Muscle layer of duodenum (tissue), 2 donors: Measurements from ENCODE around the gene PARP1.

Experiments
- H3K27ac ChIP-seq: one replicate; pipeline ENCODE4 v1.7.0; 2013; ENCODE audit warnings: mild to moderate bottlenecking, low read length
- H3K27me3 ChIP-seq: one replicate; pipeline ENCODE4 v1.7.0; 2013; ENCODE audit warnings: low read depth, mild to moderate bottlenecking, control low read depth, low read length
- H3K36me3 ChIP-seq, 2 donors: one replicate each; pipeline ENCODE4 v1.7.0; 2013; ENCODE audit warnings: low read length in 2 of 2, control low read depth in 1 of 2, mild to moderate bottlenecking in 1 of 2; ENCODE audit not compliant: insufficient read depth in 2 of 2, control insufficient read depth in 1 of 2
- H3K4me1 ChIP-seq, 2 donors: one replicate each; pipeline ENCODE4 v1.7.0; 2013; ENCODE audit warnings: low read length in 2 of 2, mild to moderate bottlenecking in 2 of 2, control low read depth in 1 of 2, moderate library complexity in 1 of 2; ENCODE audit not compliant: insufficient read depth in 2 of 2, control insufficient read depth in 1 of 2
- H3K4me3 ChIP-seq, 2 donors: one replicate each; pipeline ENCODE4 v1.7.0; 2013; ENCODE audit warnings: low read length in 2 of 2, low read depth in 1 of 2, mild to moderate bottlenecking in 1 of 2
- H3K9me3 ChIP-seq, 2 donors: one replicate each; pipeline ENCODE4 v1.7.0; 2013; ENCODE audit warnings: low read length in 2 of 2, control low read depth in 1 of 2, mild to moderate bottlenecking in 1 of 2; ENCODE audit not compliant: control insufficient read depth in 1 of 2
- donor health status: healthy.

The PARP1 gene

DNA sequence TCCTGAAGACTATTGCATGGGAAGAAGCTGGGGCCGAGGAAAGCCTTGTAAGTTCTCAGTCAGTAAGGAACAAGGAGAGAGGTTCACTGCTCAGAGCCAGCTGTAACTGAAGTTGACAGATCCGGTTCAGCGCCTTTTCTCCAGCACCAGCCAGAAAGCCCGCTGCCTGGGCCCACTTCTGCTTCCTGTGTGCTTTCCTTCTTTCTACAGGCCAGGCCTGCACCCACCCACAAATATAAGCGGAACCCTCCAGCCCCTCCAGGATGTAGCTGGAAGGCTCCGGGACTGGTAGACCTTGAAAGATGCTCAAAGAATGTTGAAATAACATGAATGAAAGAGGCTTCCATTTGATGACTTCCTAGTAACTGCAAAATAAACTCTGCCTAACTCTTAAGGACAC, 38.8 kb downstream of the PARP1 start:
- H3K9me3 ChIP-seq, result no peaks in the 10 kb centered on the region
- H3K27me3 ChIP-seq, result no peaks in the 10 kb centered on the region
- no peak overlapping the region for H3K4me3 ChIP-seq
- H3K36me3 ChIP-seq, result peaks cover 79 to 97% of the 10 kb centered on the region in 2 donors
- H3K27ac ChIP-seq, result no peak overlapping the region
- no peaks in the 10 kb centered on the region for H3K4me1 ChIP-seq

DNA sequence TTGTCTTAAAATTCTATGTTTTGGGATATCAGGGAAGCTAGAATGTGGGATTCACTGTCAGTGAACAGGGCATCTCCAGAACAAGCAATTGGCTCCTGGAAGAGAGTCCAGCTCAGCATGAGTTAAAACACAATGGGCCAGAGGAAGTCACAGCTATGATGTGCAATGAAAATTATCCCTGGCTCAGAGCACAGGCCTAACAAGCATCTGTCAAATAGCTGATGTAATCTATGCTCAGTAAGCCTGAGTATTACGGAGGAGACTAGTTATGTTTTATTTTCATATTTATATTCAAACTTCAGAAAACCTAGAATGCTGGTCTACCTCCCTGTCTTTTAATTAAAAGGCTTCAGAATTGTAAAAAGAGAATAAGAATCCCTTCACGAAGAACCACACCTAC, 41.6 kb downstream of the PARP1 start:
- no peaks in the 10 kb centered on the region for H3K9me3 ChIP-seq
- no peaks in the 10 kb centered on the region for H3K4me1 ChIP-seq
- H3K27me3 ChIP-seq, result no peaks in the 10 kb centered on the region
- peaks cover 85 to 98% of the 10 kb centered on the region in 2 donors for H3K36me3 ChIP-seq
- H3K4me3 ChIP-seq, result no peak overlapping the region
- no peak overlapping the region for H3K27ac ChIP-seq

DNA sequence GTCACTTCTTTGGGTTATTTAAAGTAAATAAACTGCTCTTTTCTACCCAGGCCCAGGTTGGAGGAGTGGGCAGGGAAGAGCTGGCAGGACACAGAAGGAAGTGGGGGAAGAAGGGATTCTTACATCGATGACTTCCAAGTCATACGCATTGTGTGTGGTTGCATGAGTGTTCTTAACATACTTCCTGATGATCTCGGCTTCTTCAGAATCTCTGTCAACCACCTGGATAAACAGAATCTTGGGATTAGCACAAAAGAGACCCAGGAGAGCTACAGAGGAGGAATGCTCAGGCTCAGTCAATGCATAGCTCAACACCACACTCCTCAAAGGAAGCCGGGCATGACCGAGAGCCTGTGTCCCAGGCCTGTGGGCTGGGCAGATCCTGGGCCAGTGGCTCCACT, 42.1 kb downstream of the PARP1 start:
- no peak overlapping the region for H3K4me3 ChIP-seq
- H3K27me3 ChIP-seq, result no peaks in the 10 kb centered on the region
- no peak overlapping the region for H3K27ac ChIP-seq
- H3K4me1 ChIP-seq, result no peaks in the 10 kb centered on the region
- no peaks in the 10 kb centered on the region for H3K9me3 ChIP-seq
- peaks cover 83 to 97% of the 10 kb centered on the region in 2 donors for H3K36me3 ChIP-seq

DNA sequence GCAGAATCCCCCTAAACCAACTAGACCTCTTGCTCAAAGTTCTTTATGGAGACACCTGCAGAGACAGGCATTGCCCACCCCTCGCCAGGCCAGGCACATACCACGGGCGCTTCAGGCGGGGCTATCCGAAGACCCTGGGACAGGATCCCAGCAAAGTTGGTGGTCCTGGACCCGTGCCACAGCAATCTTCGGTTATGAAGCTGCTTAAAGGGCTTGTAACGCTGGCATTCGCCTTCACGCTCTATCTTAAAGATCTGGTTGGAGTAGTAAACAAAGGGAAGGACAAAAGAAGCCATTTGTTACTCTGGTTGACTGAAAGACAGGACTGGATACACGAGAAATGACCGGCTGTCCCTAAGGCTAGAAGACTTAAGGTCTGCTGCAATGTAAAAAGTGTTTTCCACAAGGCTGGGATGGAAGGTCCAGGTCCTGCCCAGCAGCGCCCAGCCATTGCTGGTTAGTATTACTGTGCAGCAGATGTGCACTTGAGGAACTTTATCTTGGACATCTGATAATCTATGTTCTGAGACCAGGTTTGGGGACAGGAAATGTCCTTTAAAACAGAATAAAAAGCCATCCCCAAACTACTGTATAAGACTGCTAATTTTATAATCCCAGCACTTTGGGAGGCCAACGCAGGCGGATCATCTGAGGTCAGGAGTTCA, 42.9 kb downstream of the PARP1 start:
- Histone ChIP-seq H3K36me3 (peaks cover 77 to 96% of the 10 kb centered on the region in 2 donors), H3K4me1 (no peaks in the 10 kb centered on the region), H3K27ac (no peak overlapping the region), H3K9me3 (no peaks in the 10 kb centered on the region), H3K27me3 (no peaks in the 10 kb centered on the region), H3K4me3 (no peak overlapping the region)

DNA sequence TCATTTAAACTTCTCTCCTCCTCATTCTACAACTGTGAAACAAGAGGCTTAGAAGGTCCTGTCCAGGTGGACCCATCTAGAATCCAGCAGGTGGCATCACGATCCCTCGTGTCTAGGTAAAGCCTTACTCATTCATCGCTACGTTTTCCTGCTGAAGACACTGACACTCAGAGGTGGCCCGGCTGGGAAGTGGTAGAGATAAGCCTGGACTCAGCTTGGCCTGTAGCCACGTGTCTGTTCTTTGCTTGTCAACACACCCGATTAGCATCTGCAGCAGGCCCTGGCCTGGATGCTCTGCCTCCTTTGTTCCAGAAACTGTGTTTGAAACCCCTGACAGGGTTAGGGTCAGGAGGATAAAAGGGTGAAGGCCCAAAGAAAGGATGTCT, 43.4 kb downstream of the PARP1 start:
- no peaks in the 10 kb centered on the region for H3K9me3 ChIP-seq
- H3K36me3 ChIP-seq, result peaks cover 81 to 97% of the 10 kb centered on the region in 2 donors
- H3K4me3 ChIP-seq, result no peak overlapping the region
- H3K27me3 ChIP-seq, result no peaks in the 10 kb centered on the region
- no peaks in the 10 kb centered on the region for H3K4me1 ChIP-seq
- H3K27ac ChIP-seq, result no peak overlapping the region

DNA sequence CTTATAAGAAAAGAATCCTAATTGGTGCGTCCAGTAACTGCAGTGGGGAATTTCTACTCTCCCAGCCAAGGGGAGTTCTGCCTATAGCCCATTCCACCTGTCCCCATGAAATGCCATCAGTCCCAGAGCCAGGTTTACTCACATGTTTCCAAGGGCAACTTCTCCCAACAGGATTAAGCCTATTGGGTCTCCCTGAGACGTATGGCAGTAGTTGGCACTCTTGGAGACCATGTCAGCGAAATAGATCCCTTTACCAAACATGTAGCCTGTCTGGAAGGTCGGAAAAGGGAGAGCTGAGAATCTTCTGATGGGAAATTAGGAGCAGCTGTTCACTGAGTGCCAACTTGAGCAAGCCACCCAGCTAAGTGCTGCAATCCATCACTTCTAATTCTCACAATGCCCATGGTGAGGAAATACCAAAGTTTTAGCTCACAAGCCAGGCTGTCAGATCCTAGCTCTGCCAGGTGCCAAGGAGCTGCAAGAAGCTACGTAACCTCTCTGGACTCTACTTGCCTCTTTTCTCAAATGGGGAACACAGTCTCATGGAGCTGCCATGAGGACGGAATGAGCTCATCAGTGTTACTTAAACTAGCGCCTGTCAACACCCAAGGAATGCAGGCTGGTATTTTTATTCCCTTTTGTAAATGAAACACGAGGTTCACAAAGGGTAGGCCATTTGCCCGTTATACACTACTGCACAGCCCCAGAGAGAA, 43.9 kb downstream of the PARP1 start:
- Histone ChIP-seq H3K4me3 (no peak overlapping the region), H3K27ac (no peak overlapping the region), H3K36me3 (peaks cover 80 to 97% of the 10 kb centered on the region in 2 donors), H3K9me3 (no peaks in the 10 kb centered on the region), H3K4me1 (no peaks in the 10 kb centered on the region), H3K27me3 (no peaks in the 10 kb centered on the region)

DNA sequence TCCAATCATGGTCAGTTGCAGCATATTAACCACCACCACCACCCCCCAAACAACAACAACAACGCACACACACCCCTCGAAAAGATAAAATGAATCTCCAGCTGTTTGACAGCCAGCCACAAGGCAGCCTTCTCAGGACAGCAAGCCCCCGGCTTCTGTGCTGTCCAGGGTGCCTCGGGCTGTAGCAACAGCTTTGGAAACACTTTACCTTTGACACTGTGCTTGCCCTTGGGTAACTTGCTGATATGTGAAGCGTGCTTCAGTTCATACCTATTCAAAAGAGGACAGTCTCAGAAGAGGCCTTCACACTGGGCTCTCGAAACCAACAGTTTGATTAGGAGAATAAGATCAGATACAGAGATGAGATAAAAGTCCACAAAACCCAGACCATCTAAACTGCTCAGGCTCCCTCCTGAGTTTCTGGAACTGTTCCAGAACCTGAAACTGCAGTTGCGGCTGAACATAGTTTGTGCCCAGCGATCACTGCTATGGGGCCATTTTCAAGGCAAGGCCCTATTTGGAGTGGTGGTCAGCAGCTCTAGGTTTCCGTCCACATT, 44.9 kb downstream of the PARP1 start:
- H3K36me3 ChIP-seq, result peaks cover 76 to 94% of the 10 kb centered on the region in 2 donors
- no peaks in the 10 kb centered on the region for H3K4me1 ChIP-seq
- no peaks in the 10 kb centered on the region for H3K27me3 ChIP-seq
- no peak overlapping the region for H3K4me3 ChIP-seq
- H3K27ac ChIP-seq, result no peak overlapping the region
- no peaks in the 10 kb centered on the region for H3K9me3 ChIP-seq

DNA sequence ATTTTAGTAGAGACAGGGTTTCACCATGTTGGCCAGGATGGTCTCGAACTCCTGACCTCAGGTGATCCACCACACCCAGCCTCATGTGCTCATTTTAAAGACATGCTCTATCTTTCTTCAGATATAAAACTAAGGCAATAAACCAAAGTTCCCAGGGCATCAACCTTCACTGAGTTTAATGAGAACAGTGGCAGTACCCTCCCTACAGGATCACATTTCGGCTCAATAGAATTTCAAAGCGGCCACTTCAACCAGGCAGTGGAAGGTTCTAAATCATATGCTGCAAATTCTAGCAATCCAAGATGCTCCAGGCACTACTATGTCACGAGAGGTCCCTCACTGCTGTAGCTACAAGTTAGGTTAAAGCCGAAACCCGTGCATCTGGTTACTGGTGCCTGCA, 45.5 kb downstream of the PARP1 start:
- Histone ChIP-seq H3K27ac (no peak overlapping the region), H3K9me3 (no peaks in the 10 kb centered on the region), H3K4me3 (no peak overlapping the region), H3K27me3 (no peaks in the 10 kb centered on the region), H3K36me3 (peaks cover 74 to 88% of the 10 kb centered on the region in 2 donors), H3K4me1 (no peaks in the 10 kb centered on the region)

DNA sequence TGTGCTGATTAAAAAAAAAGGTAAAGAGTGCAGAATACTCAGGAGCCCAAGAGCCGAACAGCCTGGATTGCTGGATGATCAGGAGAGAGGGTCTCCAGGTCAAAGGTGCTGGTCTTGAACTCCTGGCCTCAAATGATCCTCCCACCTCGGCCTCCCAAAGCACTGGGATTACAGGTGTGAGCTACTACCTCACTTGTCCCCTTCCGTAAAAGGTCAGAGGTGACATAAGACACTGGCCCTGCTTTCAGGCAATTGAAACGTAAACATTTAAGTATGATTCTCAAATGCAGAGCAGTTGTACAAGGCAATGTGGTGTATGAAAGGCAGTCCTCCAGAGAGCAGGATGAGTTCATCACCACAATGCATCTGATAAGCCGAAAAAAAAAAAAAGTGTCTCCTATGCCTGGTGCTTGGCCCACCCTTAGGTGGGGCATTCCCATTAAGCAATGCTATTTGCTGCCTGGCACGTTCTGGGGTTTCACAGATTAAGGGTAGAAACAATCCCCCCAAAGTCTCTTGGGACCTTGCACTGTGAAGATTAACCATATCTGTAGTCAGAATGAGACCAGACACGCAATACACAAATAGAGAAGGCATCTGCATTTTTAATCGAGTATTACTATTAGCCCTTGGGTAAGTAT, 47.7 kb downstream of the PARP1 start:
- no peak overlapping the region for H3K4me3 ChIP-seq
- peaks cover 56 to 66% of the 10 kb centered on the region in 2 donors for H3K36me3 ChIP-seq
- peaks cover 0 to 10% of the 10 kb centered on the region in 2 donors for H3K4me1 ChIP-seq
- H3K27me3 ChIP-seq, result no peaks in the 10 kb centered on the region
- H3K27ac ChIP-seq, result no peak overlapping the region
- no peaks in the 10 kb centered on the region for H3K9me3 ChIP-seq

DNA sequence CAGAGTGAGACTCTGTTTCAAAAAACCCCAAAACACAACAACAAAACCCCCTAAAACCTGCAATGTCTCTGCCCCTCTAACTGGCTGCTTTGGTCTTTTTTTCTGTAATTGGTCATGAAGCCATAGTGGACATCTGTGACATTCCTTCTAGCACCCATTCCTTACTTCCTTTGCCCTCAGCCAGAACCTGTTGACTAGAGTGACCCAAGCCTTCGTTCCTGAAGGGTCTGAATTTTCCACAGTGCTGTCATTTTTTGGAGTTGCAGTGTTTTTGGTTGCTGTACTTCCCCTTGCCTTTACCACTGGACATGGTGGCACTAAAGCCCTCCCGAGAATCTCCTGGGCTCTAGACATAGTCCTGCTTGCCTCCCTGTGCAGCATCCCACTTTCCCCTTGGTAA, 50.5 kb downstream of the PARP1 start:
- Histone ChIP-seq H3K4me1 (peaks cover 0 to 19% of the 10 kb centered on the region in 2 donors), H3K36me3 (peaks cover 28 to 38% of the 10 kb centered on the region in 2 donors), H3K27ac (no peak overlapping the region), H3K4me3 (no peak overlapping the region), H3K27me3 (no peaks in the 10 kb centered on the region), H3K9me3 (no peaks in the 10 kb centered on the region)
